Fibroblast of upper back skin (primary cell): ENCODE measurements around the gene RPGRIP1L.
"Not testable (repeated sequence)": the region's sequence is repeated elsewhere in the genome, so short reads cannot be mapped to it uniquely, and the experiment has no call there.

ENCODE experiments used
- DNase-seq: peaks from one replicate; pipeline ENCODE4 v3.0.0-alpha.2; 2013

The RPGRIP1L gene

DNA sequence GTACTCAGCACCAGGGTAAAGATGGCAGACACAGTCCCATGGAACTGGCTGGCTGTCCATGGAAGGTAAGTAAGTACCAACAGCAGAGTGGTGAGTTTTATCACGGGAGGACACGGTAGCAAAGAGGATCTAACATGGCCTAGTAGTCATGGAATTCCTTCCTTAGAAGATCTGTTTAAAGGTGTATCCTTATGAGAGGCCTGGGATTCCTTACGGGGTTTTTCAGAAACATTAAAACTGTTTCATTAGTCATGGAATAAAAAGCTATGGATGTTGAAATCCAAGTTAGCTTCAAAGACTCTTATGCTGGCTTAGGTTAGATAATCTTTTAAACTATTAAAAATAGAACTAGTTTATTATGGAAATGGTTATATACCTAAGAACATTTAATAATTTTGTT lies 7.7 kb upstream of the RPGRIP1L start:
- peak; percentile 13 for DNase-seq

DNA sequence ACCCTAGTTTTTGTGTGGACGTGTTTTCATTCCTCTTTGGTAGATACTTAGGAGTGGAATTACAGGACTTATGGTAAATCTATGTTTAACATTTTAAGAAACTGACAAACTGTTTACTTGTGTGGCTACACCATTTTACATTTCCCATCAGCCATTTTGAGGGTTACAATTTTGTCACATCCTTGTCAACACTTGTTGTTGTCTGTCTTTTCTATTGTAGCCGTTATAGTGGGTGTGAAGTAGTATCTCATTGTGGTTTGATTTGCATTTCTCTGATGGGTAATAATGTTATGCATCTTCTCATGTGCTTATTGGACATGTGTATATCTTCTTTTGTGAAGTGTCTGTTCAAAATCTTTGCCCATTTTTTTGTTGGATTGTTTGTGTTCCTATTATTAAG lies 4.8 kb upstream of the RPGRIP1L start:
- DNase-seq = no peak

DNA sequence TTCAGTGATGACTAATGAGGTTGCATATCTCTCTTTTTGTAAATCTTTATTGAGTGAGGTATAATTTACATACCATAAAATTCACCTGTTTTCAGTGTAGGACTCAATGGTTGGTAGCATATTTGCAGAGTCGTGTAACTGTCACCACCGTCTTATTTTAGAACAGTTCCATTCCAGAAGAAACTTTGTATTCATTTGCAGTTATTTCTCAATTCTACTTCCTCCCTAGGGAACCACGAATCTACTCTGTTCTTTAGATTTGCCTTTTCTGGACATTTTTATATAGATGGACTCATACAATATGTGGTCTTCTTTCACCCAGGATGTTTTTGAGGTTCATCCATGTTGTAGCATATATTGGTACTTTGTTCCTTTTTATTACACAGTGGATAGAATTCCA lies 4.0 kb upstream of the RPGRIP1L start:
- DNase-seq = no peak

DNA sequence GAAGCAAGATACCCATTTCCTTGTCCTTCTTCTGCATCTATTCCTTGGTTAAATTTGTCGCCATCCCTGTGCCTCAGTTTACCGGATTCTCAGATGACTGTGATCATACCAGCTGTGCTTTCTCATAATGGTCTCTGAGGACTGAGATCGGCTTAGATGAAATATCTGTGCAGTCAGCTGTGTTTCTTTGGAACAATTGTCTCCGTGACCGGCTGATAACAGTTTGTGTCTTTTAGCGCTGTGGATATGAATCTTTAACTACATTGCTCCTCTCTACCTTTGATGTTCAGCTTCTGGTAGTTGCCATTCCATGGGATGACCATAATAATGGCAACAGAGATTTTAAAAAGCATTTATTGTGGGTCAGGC lies 770 bp upstream of the RPGRIP1L start:
- no peak for DNase-seq

DNA sequence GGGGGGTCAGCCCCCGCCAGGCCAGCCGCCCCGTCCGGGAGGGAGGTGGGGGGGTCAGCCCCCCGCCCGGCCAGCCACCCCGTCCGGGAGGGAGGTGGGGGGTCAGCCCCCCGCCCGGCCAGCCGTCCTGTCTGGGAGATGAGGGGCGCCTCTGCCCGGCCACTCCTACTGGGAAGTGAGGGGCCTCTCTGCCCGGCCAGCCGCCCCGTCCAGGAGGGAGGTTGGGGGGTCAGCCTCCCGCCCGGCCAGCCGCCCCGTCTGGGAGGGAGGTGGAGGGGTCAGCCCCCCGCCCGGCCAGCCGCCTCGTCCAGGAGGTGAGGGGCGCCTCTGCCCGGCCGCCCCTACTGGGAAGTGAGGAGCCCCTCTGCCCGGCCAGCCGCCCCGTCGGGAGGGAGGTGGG lies 5.4 kb downstream of the RPGRIP1L start:
- not testable (repeated sequence) for DNase-seq

DNA sequence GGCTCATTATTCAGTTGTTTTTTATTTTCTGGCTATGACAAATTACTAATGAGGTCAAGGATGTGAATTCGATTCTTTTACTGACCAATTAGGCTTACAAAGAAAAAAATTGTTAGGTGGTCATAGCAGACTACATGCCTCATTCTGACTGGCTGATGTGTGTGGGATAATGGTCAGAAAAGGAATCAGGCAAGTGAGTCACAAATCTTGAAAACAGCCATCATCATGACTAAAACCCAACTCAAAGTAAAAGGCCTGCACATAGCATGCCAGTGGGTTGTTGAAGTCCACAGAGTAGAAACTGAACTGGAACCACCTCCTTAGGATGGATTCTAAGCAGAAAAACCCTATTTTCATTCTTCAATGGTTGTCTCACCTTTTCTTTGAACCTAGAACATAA lies 8.6 kb downstream of the RPGRIP1L start:
- peak; percentile 88 for DNase-seq

DNA sequence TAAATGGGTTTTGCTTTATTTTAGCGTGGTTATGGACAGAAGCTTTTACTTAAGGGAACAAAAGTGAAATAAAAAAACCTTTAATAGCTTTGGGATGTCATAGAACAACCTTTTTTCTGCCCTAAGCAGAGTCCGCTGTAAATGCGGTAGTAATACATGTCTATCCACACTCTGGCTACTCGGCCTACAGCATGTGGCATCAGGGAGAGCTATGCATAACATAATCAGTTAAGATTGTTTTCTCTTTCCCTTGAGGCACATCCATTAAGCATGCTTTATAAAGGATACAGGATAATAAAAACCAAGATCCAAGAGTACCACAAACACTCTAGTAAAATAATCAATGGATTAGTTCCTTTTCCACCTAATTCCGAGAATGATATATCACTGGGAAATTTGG lies 10.3 kb downstream of the RPGRIP1L start:
- peak; percentile 11 for DNase-seq

DNA sequence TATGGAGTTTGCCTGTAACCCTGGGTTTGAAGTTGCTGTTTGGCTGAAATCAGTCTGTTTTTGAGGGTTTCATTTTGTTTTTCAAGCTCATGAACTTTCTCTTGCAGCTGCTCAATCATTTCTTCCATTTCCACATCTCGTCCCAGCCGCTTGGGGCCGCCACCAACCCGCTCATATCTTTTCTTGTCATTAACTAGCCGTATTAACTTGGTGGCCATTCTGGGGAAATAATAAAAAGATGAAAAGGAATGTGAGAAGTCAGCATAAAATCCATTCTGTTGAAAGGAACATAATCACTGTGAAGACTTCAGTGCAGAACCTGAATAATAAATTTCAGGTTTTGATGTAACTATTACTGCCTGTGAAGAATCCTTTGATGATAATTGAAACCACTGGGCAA lies 11.5 kb downstream of the RPGRIP1L start:
- peak; percentile 60 for DNase-seq

DNA sequence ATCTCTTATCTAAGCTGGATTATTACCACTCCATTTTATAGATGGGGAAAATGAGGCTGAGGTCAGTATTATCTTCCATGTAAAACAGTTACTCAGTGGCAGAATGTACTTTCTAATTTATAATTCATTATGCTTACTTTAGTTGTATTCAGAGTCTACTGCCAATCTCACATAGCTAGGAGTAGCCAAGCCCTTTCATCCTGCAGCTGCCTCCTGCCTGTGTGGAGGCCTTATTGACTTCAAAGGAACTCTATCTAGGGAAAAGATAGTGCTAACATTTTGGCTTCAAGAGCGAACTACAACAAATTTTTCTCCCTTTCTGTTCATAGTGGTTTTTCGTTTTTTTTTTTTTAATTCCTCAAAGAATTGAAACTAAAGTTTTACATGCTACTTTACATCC lies 12.9 kb downstream of the RPGRIP1L start:
- DNase-seq = no peak

DNA sequence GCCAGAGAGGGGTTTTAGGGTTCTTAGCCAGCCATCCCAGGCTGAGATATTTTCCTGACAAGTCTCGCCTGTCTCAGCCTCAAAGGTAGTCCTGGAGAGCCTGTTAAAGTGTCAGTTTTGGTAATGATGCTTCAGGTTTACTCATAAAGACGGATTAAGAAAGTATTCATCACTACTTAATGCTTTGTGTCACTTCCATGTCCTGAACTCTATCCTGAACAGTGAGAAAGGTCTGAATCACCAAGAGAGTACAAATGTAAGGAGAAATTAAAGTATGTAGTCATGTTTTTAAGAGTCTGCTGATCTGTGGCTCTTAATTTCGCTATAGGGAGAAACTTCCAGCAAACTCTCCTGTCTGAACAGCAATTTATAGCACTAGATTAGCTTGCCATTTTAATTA lies 14.0 kb downstream of the RPGRIP1L start:
- no peak for DNase-seq

DNA sequence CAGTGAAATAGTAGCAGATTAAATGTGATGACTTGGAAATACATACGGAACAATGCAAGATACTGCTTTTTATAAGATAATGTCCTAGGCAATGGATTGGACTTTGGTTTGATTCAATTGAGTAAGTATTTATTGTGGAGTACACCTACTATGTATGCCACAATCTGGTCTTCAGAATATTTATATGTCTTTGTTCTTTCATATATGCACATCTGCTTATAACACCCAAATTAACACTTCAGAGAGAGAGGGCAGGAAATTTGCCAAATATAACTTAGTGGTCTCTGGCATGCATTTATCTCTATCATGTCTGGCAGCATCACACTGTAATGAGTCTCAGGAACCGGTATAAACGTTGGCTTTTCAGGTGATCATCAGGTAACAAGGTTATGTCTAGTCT lies 16.9 kb downstream of the RPGRIP1L start:
- no peak for DNase-seq

DNA sequence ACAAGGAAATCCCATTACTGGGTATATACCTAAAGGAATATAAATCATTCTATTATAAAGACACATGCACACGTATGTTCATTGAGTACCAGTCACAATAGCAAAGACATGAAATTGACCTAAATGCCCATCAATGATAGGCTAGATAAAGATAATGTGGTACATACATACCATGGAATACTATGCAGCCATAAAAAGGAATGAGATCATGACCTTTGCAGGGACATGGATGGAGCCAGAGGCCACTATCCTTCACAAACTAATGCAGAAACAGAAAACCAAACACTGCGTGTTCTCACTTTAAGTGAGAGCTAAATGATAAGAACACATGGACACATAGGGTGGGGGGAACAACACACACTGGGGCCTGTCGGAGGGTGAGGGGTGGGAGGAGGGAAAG lies 18.3 kb downstream of the RPGRIP1L start:
- not testable (repeated sequence) for DNase-seq

DNA sequence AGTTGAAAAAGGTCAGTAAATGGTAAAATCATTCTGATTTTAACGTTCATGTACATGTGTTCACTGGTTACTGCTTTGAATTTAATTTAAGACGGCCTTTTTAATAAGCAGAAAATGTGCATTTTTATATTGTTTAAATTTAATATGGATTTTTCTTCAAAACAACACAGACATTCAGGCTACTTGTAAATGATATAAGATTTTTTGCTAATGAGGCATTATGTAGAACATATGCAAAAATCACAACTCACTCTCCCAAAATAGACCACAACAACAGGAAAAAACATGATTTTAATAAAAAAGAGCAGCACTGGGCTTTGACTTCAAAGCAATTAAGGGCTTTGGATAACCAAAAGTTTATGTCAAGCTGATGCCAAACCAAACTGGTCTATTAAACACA lies 22.3 kb downstream of the RPGRIP1L start:
- no peak for DNase-seq

DNA sequence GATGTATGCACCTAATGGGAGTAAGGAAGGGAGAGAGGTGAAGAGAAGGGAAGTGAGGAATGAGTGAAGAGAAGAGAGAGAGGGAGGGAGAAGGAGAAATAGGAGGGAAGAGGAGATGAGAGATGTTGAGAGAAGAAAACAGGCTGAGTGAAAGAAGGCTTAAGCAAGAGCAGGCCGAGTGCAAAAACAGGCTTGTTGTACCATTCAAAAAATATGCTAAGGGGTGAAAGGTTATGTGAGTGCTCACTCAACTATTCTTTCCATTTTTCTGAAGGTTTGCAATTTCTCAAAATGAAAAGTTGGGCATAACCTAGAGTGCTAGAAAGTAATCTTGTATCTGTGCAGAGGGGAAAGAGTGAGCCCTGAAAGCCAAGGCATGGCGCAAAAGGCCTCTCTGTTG lies 22.9 kb downstream of the RPGRIP1L start:
- no peak for DNase-seq

DNA sequence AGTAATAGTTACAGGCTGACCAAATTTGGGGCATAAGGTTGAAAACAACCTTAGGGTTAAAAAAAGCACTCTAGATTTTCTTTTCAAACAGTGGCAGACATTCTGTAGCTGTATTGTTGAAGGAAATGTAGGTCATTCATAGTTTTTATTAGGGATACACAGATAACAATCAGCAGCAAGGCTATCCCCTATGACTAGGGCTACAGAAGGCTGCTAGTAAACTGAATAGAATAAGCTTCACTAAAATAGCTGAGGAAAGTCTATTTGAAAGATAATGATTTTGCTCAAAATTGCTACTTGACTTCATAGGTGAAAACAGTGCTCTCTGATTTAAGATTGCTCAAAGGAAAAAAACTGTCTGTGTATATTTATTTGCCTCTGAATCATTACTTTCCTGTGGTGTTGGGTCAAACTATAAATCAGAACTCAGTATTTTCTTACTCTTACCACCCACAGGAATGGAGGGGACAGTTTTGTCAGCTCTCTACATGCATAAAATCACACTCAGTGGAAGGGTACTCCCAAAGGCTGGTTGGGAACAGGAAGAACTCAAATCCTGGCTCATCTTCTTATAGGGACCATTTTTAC lies 24.8 kb downstream of the RPGRIP1L start:
- DNase-seq = peak; percentile 21

DNA sequence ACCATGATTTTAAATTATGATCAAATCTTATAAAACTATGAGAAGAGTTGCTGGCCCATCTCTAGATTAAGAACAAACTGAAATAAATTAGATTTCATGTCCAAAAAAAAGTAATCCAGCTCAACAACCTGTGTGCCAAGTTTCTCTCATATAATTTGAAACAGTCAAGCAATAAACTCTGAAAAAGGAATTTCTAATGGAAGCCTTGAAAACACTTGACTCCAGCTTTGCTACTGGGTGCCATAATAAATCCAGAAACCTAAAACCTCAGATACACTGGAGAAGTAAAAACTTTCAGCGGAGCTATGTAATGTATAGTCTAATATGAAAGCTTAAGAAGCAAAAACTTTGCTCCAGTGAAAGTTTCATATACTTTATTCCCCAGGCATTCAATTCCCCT lies 25.5 kb downstream of the RPGRIP1L start:
- no peak for DNase-seq

DNA sequence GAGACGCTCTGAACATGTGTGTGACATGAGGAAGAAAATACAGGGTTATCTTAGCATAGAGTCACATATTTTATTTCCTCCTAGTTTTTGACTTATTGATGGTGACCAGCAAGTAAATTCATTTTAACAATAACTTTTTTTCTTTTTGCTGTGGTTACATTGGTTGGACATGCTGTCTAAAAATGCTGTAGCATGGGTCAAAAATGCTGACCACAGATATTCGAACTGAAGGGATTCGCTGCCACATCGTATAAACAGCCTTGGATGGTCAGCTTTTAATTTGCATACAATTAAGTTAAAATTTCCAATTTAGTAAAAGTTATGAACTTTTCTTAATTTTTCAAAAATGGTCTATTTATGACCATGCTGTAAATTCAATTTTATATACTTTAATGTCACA lies 30.5 kb downstream of the RPGRIP1L start:
- DNase-seq = no peak

DNA sequence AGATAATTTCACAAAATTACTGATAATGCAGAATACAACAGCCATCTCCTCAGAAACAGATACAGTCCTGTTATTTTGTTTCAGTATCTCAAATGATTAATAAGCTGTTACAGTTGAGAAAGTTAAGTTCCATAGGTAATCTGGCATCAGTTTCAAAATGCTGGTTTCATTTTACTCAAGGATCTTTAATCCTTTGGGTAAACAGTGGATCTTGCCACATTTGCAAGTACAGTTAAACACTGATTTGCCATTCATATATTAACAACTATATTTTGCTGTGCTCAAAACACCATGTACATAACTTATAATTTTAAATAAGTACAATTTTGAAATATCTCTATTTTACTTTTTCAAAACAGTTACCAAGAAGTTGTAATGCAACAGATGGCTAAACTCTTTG lies 31.2 kb downstream of the RPGRIP1L start:
- DNase-seq = no peak

DNA sequence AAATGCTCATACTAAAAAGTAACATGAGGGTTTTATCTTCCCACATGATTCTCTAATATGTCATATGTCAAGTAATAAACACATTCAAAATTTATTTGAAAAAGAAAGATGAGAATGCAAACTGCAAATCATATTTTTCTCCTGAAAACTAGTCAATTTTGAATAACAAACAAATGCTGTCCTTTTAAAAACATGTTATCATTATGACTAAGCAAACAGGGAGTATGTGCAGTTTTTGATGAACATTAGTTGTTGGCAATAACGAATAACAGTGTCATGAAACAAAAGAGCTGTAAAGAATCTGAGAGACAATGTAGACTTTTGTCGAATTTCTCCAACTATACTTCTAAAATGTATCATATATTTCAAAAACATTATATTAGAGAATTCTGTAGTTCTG lies 34.8 kb downstream of the RPGRIP1L start:
- DNase-seq = no peak

DNA sequence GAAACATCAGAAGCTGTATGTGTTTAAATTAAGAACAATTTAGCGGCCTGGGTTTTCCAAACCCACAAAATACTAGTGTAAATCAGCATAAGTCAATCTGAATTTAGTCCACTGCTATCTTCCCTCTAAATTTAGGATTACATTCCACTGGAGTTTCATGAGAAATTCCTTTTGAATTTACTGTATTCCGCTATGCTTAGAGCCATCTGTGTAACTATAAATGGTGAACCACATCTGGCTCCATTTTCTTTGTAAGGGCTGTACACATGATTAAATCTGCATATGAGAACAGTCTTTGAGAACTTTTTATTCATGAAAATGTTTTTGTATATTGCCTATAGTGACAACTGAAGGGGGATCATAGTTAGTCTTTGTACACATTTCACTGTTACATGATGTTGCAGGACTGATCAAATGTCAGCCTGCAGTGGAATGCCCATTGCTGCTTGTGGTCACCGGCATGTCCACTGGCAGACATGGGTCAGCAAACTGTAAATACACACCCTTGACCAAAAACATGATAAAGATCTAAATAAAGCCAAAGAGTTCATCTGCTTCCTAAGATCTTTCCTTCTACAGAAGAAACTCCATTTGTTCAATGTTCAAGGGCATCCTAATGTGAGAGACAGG lies 36.8 kb downstream of the RPGRIP1L start:
- peak; percentile 84 for DNase-seq

DNA sequence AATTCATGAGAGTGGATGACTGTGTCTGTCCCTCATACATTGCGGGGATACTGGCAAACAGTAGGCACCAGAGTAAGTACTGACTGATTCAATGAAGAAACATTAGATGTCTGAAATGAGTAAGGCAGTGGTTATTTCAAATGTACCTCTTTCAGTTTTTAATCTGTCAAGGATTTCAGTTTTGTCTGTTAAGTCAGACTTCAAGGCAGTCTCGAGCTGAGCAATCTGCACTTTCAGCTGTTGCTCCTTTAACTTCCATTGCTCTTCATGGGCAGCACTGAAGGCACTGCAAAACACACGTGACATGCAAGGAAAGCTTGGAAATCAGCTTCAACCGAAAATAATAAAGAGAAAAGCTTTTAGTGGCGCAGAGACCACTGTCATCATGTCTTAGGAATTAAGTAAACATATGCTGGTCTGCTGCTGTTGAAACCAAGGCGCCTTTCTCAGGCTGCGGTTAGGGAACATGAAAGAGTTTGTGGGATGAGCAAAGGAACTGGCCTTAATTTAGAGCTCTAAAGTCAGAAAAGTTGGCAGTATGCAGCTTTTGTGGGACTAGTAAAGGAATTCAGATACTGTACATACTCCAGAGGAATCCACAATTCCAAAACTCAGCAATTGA lies 38.8 kb downstream of the RPGRIP1L start:
- DNase-seq = peak; percentile 99

DNA sequence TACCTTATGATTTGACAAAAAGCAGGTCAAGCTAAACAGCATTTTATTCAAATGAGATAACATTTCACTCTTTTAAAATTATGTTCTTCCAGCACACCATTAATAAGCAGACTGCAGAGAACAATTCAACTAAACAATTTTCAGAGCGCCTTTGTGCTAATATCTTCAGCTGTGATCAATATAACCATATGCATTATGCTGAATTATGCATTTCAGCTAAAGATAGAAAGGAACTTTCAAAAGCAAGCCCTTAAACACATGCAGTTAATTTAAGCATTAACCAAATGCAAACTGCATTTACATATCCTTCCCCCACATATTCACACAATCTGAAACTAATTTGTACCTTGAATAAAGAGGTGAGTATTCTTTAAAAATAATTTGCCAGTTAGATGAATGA lies 41.6 kb downstream of the RPGRIP1L start:
- DNase-seq = no peak

DNA sequence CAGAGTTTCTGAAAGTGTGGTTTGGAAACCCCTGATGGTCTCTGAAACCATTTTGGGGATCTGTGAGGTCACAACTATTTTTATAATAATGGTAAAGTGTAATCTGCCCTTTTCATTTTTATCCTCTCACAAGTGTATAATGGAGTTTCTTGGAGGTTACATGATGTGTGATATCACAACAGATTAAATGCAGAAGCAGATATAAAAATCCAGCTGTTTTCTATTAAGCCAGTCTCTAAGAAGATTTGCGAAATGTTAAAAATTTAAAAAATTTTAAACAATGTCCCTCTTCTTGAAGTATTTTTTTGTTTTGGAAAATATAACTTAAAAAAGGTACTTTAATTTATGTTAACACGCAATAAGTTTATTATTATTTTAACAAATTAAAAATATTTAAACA lies 48.7 kb downstream of the RPGRIP1L start:
- DNase-seq = no peak

DNA sequence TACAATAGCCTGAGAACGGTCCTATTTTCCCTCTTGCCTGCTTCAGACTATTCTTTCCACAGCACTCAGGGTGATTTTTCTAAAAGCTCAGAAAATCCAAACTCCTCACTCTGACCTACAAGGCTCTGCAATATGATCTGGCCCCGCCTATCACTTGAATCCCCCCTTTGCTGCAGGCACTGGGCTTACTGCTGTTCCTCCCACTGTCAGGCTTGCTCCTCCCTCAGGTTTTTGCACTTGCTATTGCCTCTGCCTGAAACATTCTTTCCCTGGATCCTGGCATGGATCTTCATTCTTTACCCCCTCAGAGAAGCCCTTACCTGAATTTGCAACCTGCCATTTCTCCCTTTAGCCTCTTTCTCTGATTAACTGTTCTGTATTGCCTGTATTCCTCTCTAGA lies 52.3 kb downstream of the RPGRIP1L start:
- no peak for DNase-seq

DNA sequence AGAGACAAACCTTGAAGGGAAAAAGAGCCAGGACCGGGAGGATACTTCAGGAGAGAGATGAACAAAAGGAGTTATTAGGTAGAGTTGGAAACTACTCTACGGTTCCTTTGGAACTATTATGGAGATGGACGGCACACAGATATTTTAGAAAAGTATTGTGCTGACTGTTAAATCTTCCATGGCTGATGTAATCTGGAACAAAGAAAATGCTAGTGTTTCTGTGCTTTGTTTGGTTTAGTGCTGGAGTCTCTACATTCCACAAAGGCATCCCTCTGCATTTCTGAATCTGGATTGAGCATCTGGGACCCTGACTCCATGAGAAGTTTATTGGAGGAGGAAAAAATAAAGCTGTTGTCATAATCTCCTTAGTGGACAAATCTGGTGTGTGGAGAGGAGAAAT lies 57.2 kb downstream of the RPGRIP1L start:
- peak; percentile 27 for DNase-seq
